ENCODE data around the gene FAM120C. TPM values are rescaled to one million over a fixed set of nuclear protein-coding genes. Genes with fewer than 3 reads are reported as not detected.

The FAM120C gene
- total and polyA plus RNA-seq, 2 of the 4 experiments (the other 2 are of a cell fraction), result 3.4 to 3.6 TPM

DNA sequence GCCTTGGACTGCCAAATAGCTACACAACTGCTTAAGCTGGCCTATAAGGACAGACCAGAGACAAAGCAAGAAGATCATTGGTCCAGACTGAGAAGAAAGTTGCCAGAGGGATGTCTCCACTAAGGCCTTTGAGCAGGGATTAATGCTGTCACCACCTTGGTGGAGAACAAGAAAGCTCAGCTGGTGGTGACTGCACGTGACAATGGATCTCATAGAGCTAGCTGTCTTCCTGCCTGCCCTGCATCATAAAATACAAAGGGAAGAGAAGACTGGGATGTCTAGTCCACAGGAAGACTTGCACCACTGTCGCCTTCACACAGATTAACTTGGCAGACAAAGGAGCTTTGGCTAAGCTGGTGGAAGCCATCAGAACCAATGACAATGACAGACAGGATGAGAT, 40.5 kb upstream of the FAM120C start:
- intact Hi-C loops (cut with micrococcal nuclease) (no loop called here), in situ Hi-C loops (cut with MboI; ENCODE audit: low sequenced_read_pairs) (no loop called here), dilution Hi-C loops (cut with HindIII; ENCODE audit: low sequenced_read_pairs, unreplicated experiment) (no loop called here)
- no peak overlapping the region for H2BK15ac ChIP-seq (ENCODE audit: low read depth, low read length)
- H3K4me1 ChIP-seq (ENCODE audit: control insufficient read depth, insufficient read depth, low read length), result no peaks in the 10 kb centered on the region
- no peak overlapping the region for H3K18ac ChIP-seq (ENCODE audit: low read depth, low read length)
- no peak overlapping the region for H3K4ac ChIP-seq (ENCODE audit: low read depth, low read length)
- BruUV-seq (replicated peaks), result no TSS peak
- H3K27ac ChIP-seq (ENCODE audit: insufficient read depth, low read length), result no peak overlapping the region
- no peak overlapping the region for H2BK20ac ChIP-seq (ENCODE audit: low read depth, low read length)
- H2AK5ac ChIP-seq (ENCODE audit: low read depth, low read length), result no peak overlapping the region
- no peak overlapping the region for H4K5ac ChIP-seq (ENCODE audit: low read depth, low read length)
- H3K14ac ChIP-seq (replicated peaks; ENCODE audit: low read depth, low read length), result no peak overlapping the region
- no peaks in the 10 kb centered on the region for H3K27me3 ChIP-seq (ENCODE audit: control insufficient read depth, insufficient read depth, low read length)
- no peaks in the 10 kb centered on the region for H3K36me3 ChIP-seq (ENCODE audit: control insufficient read depth, insufficient read depth, low read length)
- no peaks in the 10 kb centered on the region for H3K79me1 ChIP-seq (ENCODE audit: low read depth in 1 of 2, low read length in 2 of 2)
- H2BK120ac ChIP-seq (ENCODE audit: low read depth, low read length), result no peak overlapping the region
- no peak overlapping the region for H3K56ac ChIP-seq (ENCODE audit: extremely low read depth, insufficient read depth, low read length)
- H4K8ac ChIP-seq (ENCODE audit: low read depth in 2 of 2, low read length in 2 of 2), result no peak overlapping the region
- H4K91ac ChIP-seq (ENCODE audit: insufficient read depth, low read depth, low read length), result no peak overlapping the region
- no peak overlapping the region for H3K9ac ChIP-seq (ENCODE audit: low read depth, low read length)
- no peak for DNase-seq
- no peaks in the 10 kb centered on the region for H3K9me3 ChIP-seq (ENCODE audit: control insufficient read depth, insufficient read depth, low read length)
- H2AFZ ChIP-seq (replicated peaks; ENCODE audit: low read length, poor library complexity), result no peak overlapping the region
- no peak for TF ChIP-seq MXI1 (IDR thresholded peaks at IDR 0.05; ENCODE audit: borderline replicate concordance, low read depth, low read length)
- TF ChIP-seq CEBPB (IDR thresholded peaks at IDR 0.05; ENCODE audit: low read depth, low read length), result no peak
- TF ChIP-seq BHLHE40 (IDR thresholded peaks at IDR 0.05; ENCODE audit: low read depth, low read length), result no peak
- no peak for TF ChIP-seq RAD21 (IDR thresholded peaks at IDR 0.05; ENCODE audit: low read length)
- no peak for TF ChIP-seq FOS (IDR thresholded peaks at IDR 0.05; ENCODE audit: low read depth, low read length)
- TF ChIP-seq CHD1 (IDR thresholded peaks at IDR 0.05; ENCODE audit: low read depth, low read length), result no peak
- TF ChIP-seq RCOR1 (IDR thresholded peaks at IDR 0.05; ENCODE audit: insufficient replicate concordance, low read length), result no peak
- no peak for TF ChIP-seq MAZ (IDR thresholded peaks at IDR 0.05; ENCODE audit: borderline replicate concordance, low read depth, low read length)
- TF ChIP-seq, protein P1, sequence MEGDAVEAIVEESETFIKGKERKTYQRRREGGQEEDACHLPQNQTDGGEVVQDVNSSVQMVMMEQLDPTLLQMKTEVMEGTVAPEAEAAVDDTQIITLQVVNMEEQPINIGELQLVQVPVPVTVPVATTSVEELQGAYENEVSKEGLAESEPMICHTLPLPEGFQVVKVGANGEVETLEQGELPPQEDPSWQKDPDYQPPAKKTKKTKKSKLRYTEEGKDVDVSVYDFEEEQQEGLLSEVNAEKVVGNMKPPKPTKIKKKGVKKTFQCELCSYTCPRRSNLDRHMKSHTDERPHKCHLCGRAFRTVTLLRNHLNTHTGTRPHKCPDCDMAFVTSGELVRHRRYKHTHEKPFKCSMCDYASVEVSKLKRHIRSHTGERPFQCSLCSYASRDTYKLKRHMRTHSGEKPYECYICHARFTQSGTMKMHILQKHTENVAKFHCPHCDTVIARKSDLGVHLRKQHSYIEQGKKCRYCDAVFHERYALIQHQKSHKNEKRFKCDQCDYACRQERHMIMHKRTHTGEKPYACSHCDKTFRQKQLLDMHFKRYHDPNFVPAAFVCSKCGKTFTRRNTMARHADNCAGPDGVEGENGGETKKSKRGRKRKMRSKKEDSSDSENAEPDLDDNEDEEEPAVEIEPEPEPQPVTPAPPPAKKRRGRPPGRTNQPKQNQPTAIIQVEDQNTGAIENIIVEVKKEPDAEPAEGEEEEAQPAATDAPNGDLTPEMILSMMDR (conservative IDR thresholded peaks at IDR 0.05; ENCODE audit: low read depth, low read length), result no peak
- ATAC-seq (ENCODE audit: low read depth), result no peak
- H3K9me1 ChIP-seq (ENCODE audit: insufficient read depth, low read length), result no peaks in the 10 kb centered on the region
- 67% methylated on average over 1 of the region's 2 CpGs; no CpG with 5 or more reads in 1 of the 2 experiments for WGBS, 2 experiments (ENCODE audit: extremely low coverage in 2 of 2, insufficient read length in 1 of 2)
- no peak overlapping the region for H2AK9ac ChIP-seq (replicated peaks; ENCODE audit: low read depth, low read length, poor library complexity)
- no peak overlapping the region for H3K4me2 ChIP-seq (ENCODE audit: low read depth, low read length)
- H4K20me1 ChIP-seq (ENCODE audit: insufficient read depth, low read length), result no peaks in the 10 kb centered on the region
- H3K23ac ChIP-seq (ENCODE audit: low read depth, low read length), result no peak overlapping the region
- H2BK5ac ChIP-seq (ENCODE audit: low read depth, low read length, poor library complexity, severe bottlenecking), result no peak overlapping the region
- POLR2A ChIA-PET (ENCODE audit: unreplicated experiment), result no interaction called here
- CTCF ChIA-PET, result no interaction called here
- H3K4me3 ChIP-seq (ENCODE audit: insufficient read depth, low read depth, low read length), result no peak overlapping the region

Data from IMR-90 (cell line).